ENCODE data around the gene LHB.

LHB gene

GRCh38 chr19:49006905-49007304, 10.0 kb downstream of the LHB start:
- no peak for DNase-seq

GRCh38 chr19:49004964-49005614, 11.8 kb downstream of the LHB start:
- no peak for DNase-seq

GRCh38 chr19:49004133-49004532, 12.8 kb downstream of the LHB start:
- DNase-seq: no peak

- peak; percentile 92 for DNase-seq
Measured at GRCh38 chr19:48999481-49000325, 17.2 kb downstream of the LHB start.

GRCh38 chr19:48997972-48998371, 18.9 kb downstream of the LHB start:
- DNase-seq: peak; percentile 92

- DNase-seq: no peak
Measured at GRCh38 chr19:48994035-48994386, 22.9 kb downstream of the LHB start.

GRCh38 chr19:48993175-48994034, 23.5 kb downstream of the LHB start, which contains the start of the genes GYS1 and RUVBL2:
Gene GYS1, minus strand, starts transcription at chr19:48993309. Its CDS starts 197 bp downstream, at chr19:48993112.
Gene RUVBL2, plus strand, starts transcription at chr19:48993887. Its CDS starts 25 bp downstream, at chr19:48993912.
- peak; percentile 100 for DNase-seq

GRCh38 chr19:48992581-48993174, 24.2 kb downstream of the LHB start:
- no peak for DNase-seq

- DNase-seq: peak; percentile 88
Measured at GRCh38 chr19:48991873-48992580, 24.9 kb downstream of the LHB start.

- DNase-seq: no peak
Measured at GRCh38 chr19:48991011-48991609, 25.8 kb downstream of the LHB start.

- DNase-seq: no peak
Measured at GRCh38 chr19:48990400-48990799, 26.5 kb downstream of the LHB start.

- peak; percentile 80 for DNase-seq
Measured at GRCh38 chr19:48989701-48990291, 27.1 kb downstream of the LHB start.

GRCh38 chr19:48988860-48989259, 28.0 kb downstream of the LHB start:
- DNase-seq: no peak

GRCh38 chr19:48988286-48988685, 28.6 kb downstream of the LHB start:
- DNase-seq: no peak

GRCh38 chr19:48987323-48987722, 29.6 kb downstream of the LHB start:
- DNase-seq: no peak

- no peak for DNase-seq
Measured at GRCh38 chr19:48986211-48986610, 30.7 kb downstream of the LHB start.

- no peak for DNase-seq
Measured at GRCh38 chr19:48985711-48986110, 31.2 kb downstream of the LHB start.

GRCh38 chr19:48982280-48982679, 34.6 kb downstream of the LHB start:
- DNase-seq: no peak

- no peak for DNase-seq
Measured at GRCh38 chr19:48977061-48977460, 39.8 kb downstream of the LHB start.

- DNase-seq: no peak
Measured at GRCh38 chr19:48975947-48976847, 40.7 kb downstream of the LHB start.

Data from islet precursor cell (in vitro differentiated cells).